AG08396 (cell line): ENCODE data around the gene REPIN1.

ENCODE experiments used
- DNase-seq: peaks from one replicate; pipeline ENCODE4 v3.0.0; 2012; ENCODE audit warnings: low spot score, mixed read lengths

The REPIN1 gene

GRCh38 chr7:150396426-150396825 is 27.8 kb downstream of the REPIN1 start:
- no peak for DNase-seq

- DNase-seq: no peak
These were observed 28.2 kb downstream of the REPIN1 start for GRCh38 chr7:150396851-150397260.

- no peak for DNase-seq
These were observed 28.9 kb downstream of the REPIN1 start for GRCh38 chr7:150397346-150398107.

GRCh38 chr7:150398108-150398964 is 29.7 kb downstream of the REPIN1 start:
- no peak for DNase-seq

GRCh38 chr7:150398965-150399320 is 30.3 kb downstream of the REPIN1 start:
- DNase-seq: no peak

GRCh38 chr7:150399421-150400007 is 30.9 kb downstream of the REPIN1 start:
- DNase-seq: no peak

GRCh38 chr7:150400008-150400787 is 31.6 kb downstream of the REPIN1 start:
- no peak for DNase-seq

GRCh38 chr7:150400788-150401423 is 32.3 kb downstream of the REPIN1 start:
- DNase-seq: no peak

GRCh38 chr7:150401424-150401790 is 32.8 kb downstream of the REPIN1 start:
- no peak for DNase-seq

- DNase-seq: no peak
These were observed 33.4 kb downstream of the REPIN1 start for GRCh38 chr7:150401861-150402631.

GRCh38 chr7:150402671-150403321 is 34.2 kb downstream of the REPIN1 start:
- DNase-seq: no peak

GRCh38 chr7:150403376-150404171 is 35.0 kb downstream of the REPIN1 start:
- no peak for DNase-seq

GRCh38 chr7:150404172-150404804 is 35.7 kb downstream of the REPIN1 start:
- DNase-seq: no peak

GRCh38 chr7:150404805-150405583 is 36.4 kb downstream of the REPIN1 start:
- peak; percentile 97 for DNase-seq

GRCh38 chr7:150405584-150406311 is 37.1 kb downstream of the REPIN1 start:
- peak; percentile 64 for DNase-seq

- no peak for DNase-seq
These were observed 37.6 kb downstream of the REPIN1 start for GRCh38 chr7:150406312-150406566.

- peak; percentile 44 for DNase-seq
These were observed 38.2 kb downstream of the REPIN1 start for GRCh38 chr7:150406567-150407421.
